A549 (cell line): ENCODE data around the gene AGRN.

Experiments
- EP300 ChIP-seq, 2 experiments: fragments of >200 bp; sonication (Bioruptor Twin); formaldehyde crosslinking; IDR thresholded peaks; 2 replicates in 1 of 2; 3 replicates in 1 of 2; pipeline ENCODE4 v1.6.1; 2016 to 2017
- JUNB ChIP-seq: fragments of >200 bp; sonication (Bioruptor Twin); formaldehyde crosslinking; IDR thresholded peaks from 2 replicates; pipeline ENCODE4 v1.6.1; 2016
- KDM1A ChIP-seq: fragments of 200-600 bp; sonication (generic); IDR thresholded peaks from 2 replicates; pipeline ENCODE4 v1.6.1; 2016; ENCODE audit warnings: low read depth, mild to moderate bottlenecking
- KDM5A ChIP-seq: fragments of 200-600 bp; sonication (generic); IDR thresholded peaks from 2 replicates; pipeline ENCODE4 v1.6.1; 2016; ENCODE audit warnings: antibody characterized with exemption, mild to moderate bottlenecking
- NFE2L2 ChIP-seq: fragments of 150-350 bp; conservative IDR thresholded peaks from 2 replicates; pipeline ENCODE4 v1.6.1; 2014; ENCODE audit warnings: low read length
- POLR2A ChIP-seq: IDR thresholded peaks from 2 replicates; pipeline ENCODE4 v1.6.1; 2012; ENCODE audit warnings: mild to moderate bottlenecking, low read length
- SREBF2 ChIP-seq: fragments of 450-650 bp; IDR thresholded peaks from 2 replicates; pipeline ENCODE4 v1.6.1; 2014; ENCODE audit warnings: mild to moderate bottlenecking, moderate library complexity
- ZSCAN20 ChIP-seq: fragments of 250-450 bp; sonication (Bioruptor Pico); IDR thresholded peaks from 2 replicates; pipeline ENCODE4 v1.8.0; 2022; ENCODE audit warnings: mild to moderate bottlenecking, moderate library complexity
- TF ChIP-seq, protein P1 (sequence below): fragments of >200 bp; sonication (Bioruptor Twin); formaldehyde crosslinking; IDR thresholded peaks from 3 replicates; pipeline ENCODE4 v1.5.1; 2016
- TF ChIP-seq, protein P2 (sequence below): fragments of 200-600 bp; sonication (generic); IDR thresholded peaks from 2 replicates; pipeline ENCODE4 v1.6.1; 2016; ENCODE audit warnings: antibody characterized with exemption, mild to moderate bottlenecking, moderate library complexity

DNA sequence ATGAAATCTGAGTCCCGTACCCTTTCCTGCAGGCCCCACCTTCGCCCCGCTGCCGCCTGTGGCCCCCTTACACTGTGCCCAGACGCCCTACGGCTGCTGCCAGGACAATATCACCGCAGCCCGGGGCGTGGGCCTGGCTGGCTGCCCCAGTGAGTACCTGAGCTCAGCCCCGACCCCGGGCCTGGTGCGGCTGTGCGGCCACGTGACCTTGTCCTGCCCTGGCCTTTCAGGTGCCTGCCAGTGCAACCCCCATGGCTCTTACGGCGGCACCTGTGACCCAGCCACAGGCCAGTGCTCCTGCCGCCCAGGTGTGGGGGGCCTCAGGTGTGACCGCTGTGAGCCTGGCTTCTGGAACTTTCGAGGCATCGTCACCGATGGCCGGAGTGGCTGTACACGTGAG lies 25.2 kb downstream of the AGRN start:
- TF ChIP-seq JUNB (no peak), KDM5A (no peak), KDM1A (no peak), POLR2A (no peak), EP300 (IDR thresholded peaks at IDR 0.05) (no peak), ZSCAN20 (CRISPR knock-in tag) (no peak), NFE2L2 (no peak), SREBF2 (no peak)
- TF ChIP-seq, protein P1, sequence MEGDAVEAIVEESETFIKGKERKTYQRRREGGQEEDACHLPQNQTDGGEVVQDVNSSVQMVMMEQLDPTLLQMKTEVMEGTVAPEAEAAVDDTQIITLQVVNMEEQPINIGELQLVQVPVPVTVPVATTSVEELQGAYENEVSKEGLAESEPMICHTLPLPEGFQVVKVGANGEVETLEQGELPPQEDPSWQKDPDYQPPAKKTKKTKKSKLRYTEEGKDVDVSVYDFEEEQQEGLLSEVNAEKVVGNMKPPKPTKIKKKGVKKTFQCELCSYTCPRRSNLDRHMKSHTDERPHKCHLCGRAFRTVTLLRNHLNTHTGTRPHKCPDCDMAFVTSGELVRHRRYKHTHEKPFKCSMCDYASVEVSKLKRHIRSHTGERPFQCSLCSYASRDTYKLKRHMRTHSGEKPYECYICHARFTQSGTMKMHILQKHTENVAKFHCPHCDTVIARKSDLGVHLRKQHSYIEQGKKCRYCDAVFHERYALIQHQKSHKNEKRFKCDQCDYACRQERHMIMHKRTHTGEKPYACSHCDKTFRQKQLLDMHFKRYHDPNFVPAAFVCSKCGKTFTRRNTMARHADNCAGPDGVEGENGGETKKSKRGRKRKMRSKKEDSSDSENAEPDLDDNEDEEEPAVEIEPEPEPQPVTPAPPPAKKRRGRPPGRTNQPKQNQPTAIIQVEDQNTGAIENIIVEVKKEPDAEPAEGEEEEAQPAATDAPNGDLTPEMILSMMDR: no peak
- TF ChIP-seq, protein P2, sequence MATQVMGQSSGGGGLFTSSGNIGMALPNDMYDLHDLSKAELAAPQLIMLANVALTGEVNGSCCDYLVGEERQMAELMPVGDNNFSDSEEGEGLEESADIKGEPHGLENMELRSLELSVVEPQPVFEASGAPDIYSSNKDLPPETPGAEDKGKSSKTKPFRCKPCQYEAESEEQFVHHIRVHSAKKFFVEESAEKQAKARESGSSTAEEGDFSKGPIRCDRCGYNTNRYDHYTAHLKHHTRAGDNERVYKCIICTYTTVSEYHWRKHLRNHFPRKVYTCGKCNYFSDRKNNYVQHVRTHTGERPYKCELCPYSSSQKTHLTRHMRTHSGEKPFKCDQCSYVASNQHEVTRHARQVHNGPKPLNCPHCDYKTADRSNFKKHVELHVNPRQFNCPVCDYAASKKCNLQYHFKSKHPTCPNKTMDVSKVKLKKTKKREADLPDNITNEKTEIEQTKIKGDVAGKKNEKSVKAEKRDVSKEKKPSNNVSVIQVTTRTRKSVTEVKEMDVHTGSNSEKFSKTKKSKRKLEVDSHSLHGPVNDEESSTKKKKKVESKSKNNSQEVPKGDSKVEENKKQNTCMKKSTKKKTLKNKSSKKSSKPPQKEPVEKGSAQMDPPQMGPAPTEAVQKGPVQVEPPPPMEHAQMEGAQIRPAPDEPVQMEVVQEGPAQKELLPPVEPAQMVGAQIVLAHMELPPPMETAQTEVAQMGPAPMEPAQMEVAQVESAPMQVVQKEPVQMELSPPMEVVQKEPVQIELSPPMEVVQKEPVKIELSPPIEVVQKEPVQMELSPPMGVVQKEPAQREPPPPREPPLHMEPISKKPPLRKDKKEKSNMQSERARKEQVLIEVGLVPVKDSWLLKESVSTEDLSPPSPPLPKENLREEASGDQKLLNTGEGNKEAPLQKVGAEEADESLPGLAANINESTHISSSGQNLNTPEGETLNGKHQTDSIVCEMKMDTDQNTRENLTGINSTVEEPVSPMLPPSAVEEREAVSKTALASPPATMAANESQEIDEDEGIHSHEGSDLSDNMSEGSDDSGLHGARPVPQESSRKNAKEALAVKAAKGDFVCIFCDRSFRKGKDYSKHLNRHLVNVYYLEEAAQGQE: no peak
